Mammary epithelial cell (primary cell): ENCODE data around the gene SOX3.

Experiments used
- EZH2 ChIP-seq: IDR thresholded peaks from 2 replicates; pipeline ENCODE4 v1.6.1; 2012; ENCODE audit warnings: low read length, inconsistent platforms, borderline replicate concordance
- TF ChIP-seq, protein P1 (sequence below), 2 donors: IDR thresholded peaks in 1 of 2; conservative IDR thresholded peaks in 1 of 2; 2 replicates each; pipeline ENCODE4 v1.5.1; 2011 to 2012; ENCODE audit warnings: inconsistent platforms in 2 of 2, low read length in 2 of 2, mild to moderate bottlenecking in 2 of 2, control low read depth in 1 of 2, low read depth in 1 of 2; ENCODE audit not compliant: insufficient read depth in 1 of 2; ENCODE audit errors: extremely low read depth in 1 of 2

DNA sequence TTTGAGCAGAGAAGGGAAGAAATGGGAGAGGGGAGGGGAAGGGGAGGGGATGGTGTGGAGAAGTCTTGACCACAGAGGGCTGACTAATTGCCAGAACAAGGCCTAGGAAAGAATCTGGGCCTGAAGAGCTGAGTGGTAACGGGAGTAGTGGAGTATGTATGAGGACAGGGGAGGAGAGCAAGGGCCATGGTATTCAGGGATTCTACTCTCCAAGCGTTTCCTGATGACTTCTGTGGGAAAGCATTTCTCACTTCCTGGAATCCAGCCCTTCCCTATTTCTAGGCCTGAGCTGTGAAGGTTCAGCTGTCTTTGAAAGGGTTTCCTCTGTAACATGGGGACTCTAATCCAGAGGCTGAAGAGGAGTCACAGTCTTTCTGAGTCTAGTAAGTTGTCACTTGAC is 19.7 kb upstream of the SOX3 start:
- TF ChIP-seq, protein P1, sequence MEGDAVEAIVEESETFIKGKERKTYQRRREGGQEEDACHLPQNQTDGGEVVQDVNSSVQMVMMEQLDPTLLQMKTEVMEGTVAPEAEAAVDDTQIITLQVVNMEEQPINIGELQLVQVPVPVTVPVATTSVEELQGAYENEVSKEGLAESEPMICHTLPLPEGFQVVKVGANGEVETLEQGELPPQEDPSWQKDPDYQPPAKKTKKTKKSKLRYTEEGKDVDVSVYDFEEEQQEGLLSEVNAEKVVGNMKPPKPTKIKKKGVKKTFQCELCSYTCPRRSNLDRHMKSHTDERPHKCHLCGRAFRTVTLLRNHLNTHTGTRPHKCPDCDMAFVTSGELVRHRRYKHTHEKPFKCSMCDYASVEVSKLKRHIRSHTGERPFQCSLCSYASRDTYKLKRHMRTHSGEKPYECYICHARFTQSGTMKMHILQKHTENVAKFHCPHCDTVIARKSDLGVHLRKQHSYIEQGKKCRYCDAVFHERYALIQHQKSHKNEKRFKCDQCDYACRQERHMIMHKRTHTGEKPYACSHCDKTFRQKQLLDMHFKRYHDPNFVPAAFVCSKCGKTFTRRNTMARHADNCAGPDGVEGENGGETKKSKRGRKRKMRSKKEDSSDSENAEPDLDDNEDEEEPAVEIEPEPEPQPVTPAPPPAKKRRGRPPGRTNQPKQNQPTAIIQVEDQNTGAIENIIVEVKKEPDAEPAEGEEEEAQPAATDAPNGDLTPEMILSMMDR (conservative IDR thresholded peaks at IDR 0.05 in 1 of 2, IDR thresholded peaks at IDR 0.05 in 1 of 2; ENCODE audit: extremely low read depth in 1 of 2, insufficient read depth in 1 of 2, low read depth in 1 of 2, low read length in 2 of 2): no peak
- TF ChIP-seq EZH2: no peak
